Activated naive CD4-positive, alpha-beta T cell treated with anti-CD3 and anti-CD28 coated beads for 36 hours (primary cell): Measurements from ENCODE around the gene DSCAM. TPM values are rescaled to one million over a fixed set of nuclear protein-coding genes. Genes with fewer than 3 reads are reported as not detected.

Experiments used
- CTCF ChIA-PET: fragments of 350-600 bp; sonication (Branson Sonifier 250); formaldehyde crosslinking; loops from one replicate; lab custom pipeline; 2021; ENCODE audit warnings: antibody characterized with exemption; lab: Charles Lee
- DNase-seq: peaks from one replicate; pipeline ENCODE4 v3.0.0-alpha.2; 2020
- H3K27ac Mint-ChIP-seq: one replicate; pipeline ENCODE4 v1.8.0; 2021; ENCODE audit warnings: mild to moderate bottlenecking, mixed read lengths
- H3K27me3 Mint-ChIP-seq: one replicate; pipeline ENCODE4 v1.8.0; 2021; ENCODE audit warnings: low read depth, mixed read lengths
- H3K36me3 Mint-ChIP-seq: one replicate; pipeline ENCODE4 v1.8.0; 2021; ENCODE audit warnings: low read depth, mixed read lengths
- H3K4me1 Mint-ChIP-seq: one replicate; pipeline ENCODE4 v1.8.0; 2021; ENCODE audit warnings: low read depth, mixed read lengths
- H3K4me3 Mint-ChIP-seq: one replicate; pipeline ENCODE4 v1.8.0; 2021; ENCODE audit warnings: mild to moderate bottlenecking, moderate library complexity, mixed read lengths
- H3K9me3 Mint-ChIP-seq: one replicate; pipeline ENCODE4 v1.8.0; 2021; ENCODE audit warnings: mixed read lengths
- intact Hi-C: fragments of 100-400 bp; cut with micrococcal nuclease; formaldehyde crosslinking; loops from one replicate; pipeline ENCODE4 v1.15.1; 2023
- total RNA-seq, 2 experiments: library from RNA; stranded (reverse); gene quantifications; one replicate each; pipeline ENCODE4 v1.2.3, GENCODE V29; 2021

Gene DSCAM
- total RNA-seq, 2 experiments from 2014 or later: not detected

DNA sequence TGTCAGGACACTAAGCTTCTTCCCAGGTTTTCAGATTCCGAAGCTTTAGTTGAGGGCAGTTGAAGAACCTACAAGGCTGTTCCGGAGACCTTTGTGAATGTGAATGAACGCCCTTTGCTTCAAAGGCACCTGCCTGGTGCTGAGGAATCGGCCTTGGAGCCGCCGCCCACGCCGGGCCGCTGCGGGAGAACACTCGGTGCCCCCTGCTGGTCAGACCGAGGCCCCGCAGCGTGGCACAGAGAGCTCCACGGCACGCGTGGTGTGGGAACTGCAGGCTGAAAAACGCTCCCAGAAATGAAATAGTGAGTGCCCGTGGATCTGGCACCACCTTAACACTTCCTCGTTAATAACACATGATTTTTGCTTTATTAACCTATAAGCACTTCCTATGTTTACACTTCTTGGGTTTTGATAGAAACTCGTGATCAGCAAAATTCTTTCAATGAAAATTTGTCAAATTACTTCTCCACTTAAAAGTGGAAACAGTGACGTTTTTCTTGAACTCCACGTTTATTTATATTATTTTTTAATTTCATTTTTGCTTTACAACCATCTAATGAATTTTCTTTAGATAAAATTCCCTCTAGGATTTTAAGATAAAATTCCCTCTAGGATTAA lies 460.6 kb downstream of the DSCAM start:
- intact Hi-C loops: loop anchor here (2.0 kb wide), 1 partner anchor 242 kb away; no protein-coding TSS in a partner anchor
- Mint-ChIP-seq H3K4me1 (no peaks in the 10 kb centered on the region), H3K27ac (no peak overlapping the region), H3K4me3 (no peak overlapping the region), H3K27me3 (peaks cover 9% of the 10 kb centered on the region), H3K36me3 (no peaks in the 10 kb centered on the region), H3K9me3 (no peaks in the 10 kb centered on the region)
- CTCF ChIA-PET: interaction anchor here (0.6 to 2.2 kb wide), 6 partner anchors 16 to 588 kb away, joined by 3 to 10 read pairs (median 3); no protein-coding TSS in a partner anchor
- peak; percentile 53 for DNase-seq

DNA sequence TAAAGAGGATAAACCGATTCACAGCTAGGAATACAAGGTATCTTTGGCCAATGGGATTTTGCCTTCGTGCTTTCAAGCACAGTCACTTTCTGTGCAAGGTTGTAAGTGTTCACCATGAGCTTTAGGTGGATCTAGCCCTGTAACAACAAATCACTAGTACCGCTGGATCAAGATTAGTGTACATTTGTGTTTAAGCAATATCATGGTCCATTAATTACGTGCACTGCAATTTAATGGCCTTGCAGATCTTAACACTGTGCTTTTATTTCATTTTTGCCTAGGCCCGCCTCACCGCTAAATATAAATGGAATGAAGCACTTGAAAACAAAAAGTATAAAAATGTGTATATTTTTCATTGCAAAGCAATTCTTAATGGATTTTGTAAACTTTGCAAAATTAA lies 461.1 kb downstream of the DSCAM start:
- CTCF ChIA-PET: interaction anchor here (0.5 to 2.2 kb wide), 6 partner anchors 15 to 588 kb away, joined by 3 to 10 read pairs (median 3); no protein-coding TSS in a partner anchor
- no peaks in the 10 kb centered on the region for H3K9me3 Mint-ChIP-seq
- intact Hi-C loops: loop anchor here (2.0 kb wide), 1 partner anchor 241 kb away; no protein-coding TSS in a partner anchor
- H3K4me1 Mint-ChIP-seq: no peaks in the 10 kb centered on the region
- DNase-seq: no peak
- no peak overlapping the region for H3K27ac Mint-ChIP-seq
- peaks cover 9% of the 10 kb centered on the region for H3K27me3 Mint-ChIP-seq
- no peak overlapping the region for H3K4me3 Mint-ChIP-seq
- no peaks in the 10 kb centered on the region for H3K36me3 Mint-ChIP-seq

DNA sequence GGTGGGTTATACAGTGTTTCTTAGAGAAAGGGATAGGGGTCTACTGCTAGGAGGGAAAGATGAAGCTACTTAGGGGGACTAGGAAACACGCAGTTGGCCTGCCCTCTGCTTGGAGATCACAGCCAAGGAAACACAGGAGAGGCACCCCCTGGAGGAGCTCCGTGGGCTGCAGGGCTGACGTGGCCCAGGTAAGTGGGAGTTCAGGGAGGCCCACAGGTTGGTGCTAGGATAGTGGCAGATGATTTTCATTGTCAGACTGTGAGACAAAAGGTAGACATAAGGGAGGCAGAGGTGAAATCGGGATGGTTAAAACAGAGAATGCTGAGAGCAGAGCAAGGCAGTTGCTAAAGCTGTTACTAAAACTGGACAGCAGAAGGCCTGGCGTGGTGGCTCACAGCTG lies 463.0 kb downstream of the DSCAM start:
- intact Hi-C loops: no loop called here

GRCh38 chr21:40381111-40381510 lies 465.8 kb downstream of the DSCAM start:
- Mint-ChIP-seq H3K27ac (no peak overlapping the region), H3K36me3 (no peaks in the 10 kb centered on the region), H3K4me3 (no peak overlapping the region), H3K4me1 (no peaks in the 10 kb centered on the region), H3K27me3 (peaks cover 4% of the 10 kb centered on the region), H3K9me3 (peaks cover 3% of the 10 kb centered on the region)
- intact Hi-C loops: no loop called here
- CTCF ChIA-PET: no interaction called here
- no peak for DNase-seq

More for the DNA sequence above, 463.0 kb downstream of the DSCAM start:
- H3K36me3 Mint-ChIP-seq: no peaks in the 10 kb centered on the region
- DNase-seq: no peak
- no peak overlapping the region for H3K4me3 Mint-ChIP-seq
- no peaks in the 10 kb centered on the region for H3K9me3 Mint-ChIP-seq
- CTCF ChIA-PET: no interaction called here
- H3K4me1 Mint-ChIP-seq: no peaks in the 10 kb centered on the region
- H3K27ac Mint-ChIP-seq: no peak overlapping the region
- H3K27me3 Mint-ChIP-seq: peaks cover 9% of the 10 kb centered on the region

DNA sequence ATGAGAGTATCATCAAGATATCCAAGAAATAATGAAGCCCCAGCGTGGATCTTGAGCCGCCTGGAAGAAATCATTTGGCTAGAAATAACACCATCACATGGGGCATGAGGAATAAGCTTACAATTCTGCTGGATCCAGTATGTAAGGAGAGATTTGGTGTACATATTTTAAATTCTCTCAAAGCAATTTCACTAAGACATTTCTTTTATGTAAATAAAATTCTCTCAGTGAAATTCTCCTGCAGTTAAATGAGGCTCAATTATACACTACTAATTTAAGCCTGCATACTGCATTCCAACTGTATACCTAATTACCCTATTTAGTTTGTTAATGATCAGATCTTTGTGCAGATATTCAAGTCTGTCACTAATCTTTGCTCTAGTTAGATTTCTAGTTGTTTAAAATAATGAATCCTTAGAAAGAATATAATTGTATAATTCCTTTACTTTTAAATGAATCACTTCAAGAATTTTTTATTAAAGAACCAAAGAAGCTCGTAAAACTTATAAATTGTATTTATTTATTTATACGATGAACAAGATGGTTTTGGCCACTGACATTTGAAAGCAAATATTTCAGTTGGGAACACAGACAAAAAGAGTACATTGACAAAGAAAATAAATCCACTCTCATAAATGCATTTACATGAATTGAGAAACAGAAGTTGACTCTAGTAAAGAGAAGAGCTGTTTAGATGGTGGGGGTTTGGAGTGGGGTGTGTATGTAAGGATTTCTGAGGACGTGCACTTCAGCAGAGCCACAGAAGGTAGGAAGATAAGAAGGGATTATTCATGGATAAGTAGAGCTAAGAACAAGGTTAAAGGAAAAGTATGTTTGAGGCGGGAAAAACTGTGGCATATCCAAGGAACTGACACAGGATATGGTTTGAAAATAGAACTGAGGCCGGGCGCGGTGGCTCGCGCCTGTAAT lies 466.8 kb downstream of the DSCAM start:
- H3K27me3 Mint-ChIP-seq: peaks cover 4% of the 10 kb centered on the region
- DNase-seq: no peak
- CTCF ChIA-PET: no interaction called here
- H3K9me3 Mint-ChIP-seq: peaks cover 3% of the 10 kb centered on the region
- no peak overlapping the region for H3K27ac Mint-ChIP-seq
- H3K36me3 Mint-ChIP-seq: no peaks in the 10 kb centered on the region
- no peaks in the 10 kb centered on the region for H3K4me1 Mint-ChIP-seq
- H3K4me3 Mint-ChIP-seq: no peak overlapping the region
- intact Hi-C loops: no loop called here

DNA sequence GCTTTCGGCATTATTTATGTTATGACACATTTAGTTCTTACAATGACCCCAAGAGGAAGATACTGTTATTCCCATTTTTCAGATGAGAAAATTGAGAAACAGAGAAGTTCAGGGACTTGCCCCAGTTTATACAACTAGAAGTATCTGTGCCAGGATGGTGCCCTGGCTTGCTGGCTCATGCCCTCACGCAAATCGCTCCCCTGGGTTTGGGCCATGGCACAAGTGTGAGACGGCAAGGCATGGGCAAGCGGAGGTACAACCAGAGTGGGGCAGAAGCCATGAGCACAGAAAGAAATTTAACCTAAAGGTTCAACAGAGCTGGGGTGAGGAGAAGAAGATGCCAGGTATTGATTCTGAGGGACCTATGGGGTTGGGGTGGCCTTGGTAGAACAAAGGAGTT lies 469.8 kb downstream of the DSCAM start:
- no peak overlapping the region for H3K4me3 Mint-ChIP-seq
- H3K36me3 Mint-ChIP-seq: no peaks in the 10 kb centered on the region
- H3K9me3 Mint-ChIP-seq: peaks cover 3% of the 10 kb centered on the region
- H3K27me3 Mint-ChIP-seq: peaks cover 1% of the 10 kb centered on the region
- H3K27ac Mint-ChIP-seq: no peak overlapping the region
- H3K4me1 Mint-ChIP-seq: no peaks in the 10 kb centered on the region
- CTCF ChIA-PET: no interaction called here
- intact Hi-C loops: no loop called here
- no peak for DNase-seq

GRCh38 chr21:40373761-40374160 lies 473.2 kb downstream of the DSCAM start:
- H3K27me3 Mint-ChIP-seq: peaks cover 1% of the 10 kb centered on the region
- no peak overlapping the region for H3K4me3 Mint-ChIP-seq
- no peaks in the 10 kb centered on the region for H3K36me3 Mint-ChIP-seq
- intact Hi-C loops: no loop called here
- no peaks in the 10 kb centered on the region for H3K4me1 Mint-ChIP-seq
- CTCF ChIA-PET: no interaction called here
- no peak for DNase-seq
- no peak overlapping the region for H3K27ac Mint-ChIP-seq
- peaks cover 3% of the 10 kb centered on the region for H3K9me3 Mint-ChIP-seq

DNA sequence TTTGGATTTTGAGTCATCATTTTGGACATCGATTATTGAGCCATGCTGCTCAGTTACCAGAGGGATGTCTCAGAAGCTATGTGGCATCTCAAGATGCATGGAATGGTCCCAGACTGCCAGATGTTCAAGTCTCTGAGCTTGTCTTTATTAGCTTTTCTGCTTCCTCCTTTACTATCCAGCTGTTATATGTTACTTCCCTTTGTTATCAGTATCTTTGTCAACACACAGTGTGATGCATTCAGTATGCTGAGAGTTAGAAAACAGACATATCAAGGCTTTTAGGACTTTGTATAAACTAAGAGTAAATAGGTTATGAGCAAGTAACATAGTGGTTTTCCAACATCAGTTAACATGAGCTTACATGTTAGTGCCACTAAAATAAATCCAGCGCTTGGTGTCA lies 474.5 kb downstream of the DSCAM start:
- Mint-ChIP-seq H3K27me3 (peaks cover 1% of the 10 kb centered on the region), H3K27ac (no peak overlapping the region), H3K4me3 (no peak overlapping the region), H3K36me3 (no peaks in the 10 kb centered on the region), H3K4me1 (no peaks in the 10 kb centered on the region), H3K9me3 (peaks cover 2% of the 10 kb centered on the region)
- CTCF ChIA-PET: no interaction called here
- DNase-seq: no peak
- intact Hi-C loops: no loop called here

GRCh38 chr21:40371329-40371728 lies 475.6 kb downstream of the DSCAM start:
- intact Hi-C loops: no loop called here
- CTCF ChIA-PET: interaction anchor here (1.7 kb wide), 1 partner anchor 14 kb away, joined by 8 read pairs; no protein-coding TSS in a partner anchor
- no peaks in the 10 kb centered on the region for H3K4me1 Mint-ChIP-seq
- peaks cover 1% of the 10 kb centered on the region for H3K27me3 Mint-ChIP-seq
- H3K4me3 Mint-ChIP-seq: no peak overlapping the region
- no peaks in the 10 kb centered on the region for H3K36me3 Mint-ChIP-seq
- H3K27ac Mint-ChIP-seq: no peak overlapping the region
- H3K9me3 Mint-ChIP-seq: no peaks in the 10 kb centered on the region
- DNase-seq: no peak

GRCh38 chr21:40356644-40357043 lies 490.3 kb downstream of the DSCAM start:
- CTCF ChIA-PET: no interaction called here
- H3K27me3 Mint-ChIP-seq: no peaks in the 10 kb centered on the region
- no peak overlapping the region for H3K4me3 Mint-ChIP-seq

GRCh38 chr21:40355076-40355475 lies 491.9 kb downstream of the DSCAM start:
- no peak for DNase-seq
- CTCF ChIA-PET: no interaction called here
- intact Hi-C loops: no loop called here
- Mint-ChIP-seq H3K27me3 (no peaks in the 10 kb centered on the region), H3K27ac (no peak overlapping the region), H3K4me3 (no peak overlapping the region), H3K9me3 (no peaks in the 10 kb centered on the region), H3K36me3 (no peaks in the 10 kb centered on the region), H3K4me1 (no peaks in the 10 kb centered on the region)

More at GRCh38 chr21:40356644-40357043, 490.3 kb downstream of the DSCAM start:
- no peaks in the 10 kb centered on the region for H3K4me1 Mint-ChIP-seq
- H3K27ac Mint-ChIP-seq: no peak overlapping the region
- DNase-seq: no peak
- intact Hi-C loops: no loop called here
- no peaks in the 10 kb centered on the region for H3K36me3 Mint-ChIP-seq
- H3K9me3 Mint-ChIP-seq: no peaks in the 10 kb centered on the region

- intact Hi-C loops: no loop called here
- Mint-ChIP-seq H3K4me1 (no peaks in the 10 kb centered on the region), H3K4me3 (no peak overlapping the region), H3K27ac (no peak overlapping the region), H3K27me3 (no peaks in the 10 kb centered on the region), H3K9me3 (no peaks in the 10 kb centered on the region), H3K36me3 (no peaks in the 10 kb centered on the region)
- no peak for DNase-seq
- CTCF ChIA-PET: no interaction called here
These were observed 496.0 kb downstream of the DSCAM start for GRCh38 chr21:40351006-40351405.
